ENCODE data around the gene YPEL1. TPM values are rescaled to one million over a fixed set of nuclear protein-coding genes. Genes with fewer than 3 reads are reported as not detected.

The YPEL1 gene
- total RNA-seq, 2 experiments from 2014 or later = 0.99 to 1.2 TPM

DNA sequence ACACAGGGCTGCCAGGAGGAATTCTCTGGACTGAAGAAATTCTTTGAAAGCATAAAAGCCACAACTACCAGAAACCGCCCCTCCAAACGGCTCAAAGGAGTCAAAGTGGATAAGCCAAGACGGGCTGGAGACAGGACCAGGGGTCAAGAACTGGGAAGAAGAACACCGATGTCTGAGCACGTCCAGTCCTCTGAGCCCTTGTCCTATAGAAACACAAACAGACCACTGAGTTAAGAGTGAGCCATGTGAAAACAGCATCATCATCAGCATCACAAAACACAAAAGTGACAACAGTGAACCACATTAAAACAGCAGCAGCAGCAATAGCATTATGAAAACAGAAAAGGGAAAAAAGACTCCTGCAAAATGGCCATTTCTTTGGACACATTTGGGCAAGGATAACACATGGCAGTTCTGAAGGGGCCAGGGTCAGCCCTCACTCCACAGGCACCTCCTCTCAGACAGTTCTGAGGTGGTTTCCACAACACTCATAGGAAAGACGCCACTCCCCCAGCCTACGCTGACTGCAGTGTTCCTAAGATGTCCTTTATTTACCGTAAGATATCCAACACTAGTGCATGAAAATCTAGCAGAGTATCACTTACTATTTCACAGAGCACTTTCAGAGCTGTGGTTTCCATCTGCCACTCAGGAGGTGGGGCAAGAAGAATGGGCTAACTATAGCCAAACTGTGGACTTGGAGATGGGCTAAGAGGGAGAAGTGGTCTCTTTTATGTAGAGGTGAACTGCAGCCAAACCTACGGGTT, 28.6 kb upstream of the YPEL1 start:
- CTCF ChIA-PET = interaction anchor here (0.9 to 1.6 kb wide), 5 partner anchors 38 to 188 kb away, joined by 3 to 5 read pairs (median 3); partner anchors contain the start of gene PPM1F
- DNase-seq = peak; percentile 47

DNA sequence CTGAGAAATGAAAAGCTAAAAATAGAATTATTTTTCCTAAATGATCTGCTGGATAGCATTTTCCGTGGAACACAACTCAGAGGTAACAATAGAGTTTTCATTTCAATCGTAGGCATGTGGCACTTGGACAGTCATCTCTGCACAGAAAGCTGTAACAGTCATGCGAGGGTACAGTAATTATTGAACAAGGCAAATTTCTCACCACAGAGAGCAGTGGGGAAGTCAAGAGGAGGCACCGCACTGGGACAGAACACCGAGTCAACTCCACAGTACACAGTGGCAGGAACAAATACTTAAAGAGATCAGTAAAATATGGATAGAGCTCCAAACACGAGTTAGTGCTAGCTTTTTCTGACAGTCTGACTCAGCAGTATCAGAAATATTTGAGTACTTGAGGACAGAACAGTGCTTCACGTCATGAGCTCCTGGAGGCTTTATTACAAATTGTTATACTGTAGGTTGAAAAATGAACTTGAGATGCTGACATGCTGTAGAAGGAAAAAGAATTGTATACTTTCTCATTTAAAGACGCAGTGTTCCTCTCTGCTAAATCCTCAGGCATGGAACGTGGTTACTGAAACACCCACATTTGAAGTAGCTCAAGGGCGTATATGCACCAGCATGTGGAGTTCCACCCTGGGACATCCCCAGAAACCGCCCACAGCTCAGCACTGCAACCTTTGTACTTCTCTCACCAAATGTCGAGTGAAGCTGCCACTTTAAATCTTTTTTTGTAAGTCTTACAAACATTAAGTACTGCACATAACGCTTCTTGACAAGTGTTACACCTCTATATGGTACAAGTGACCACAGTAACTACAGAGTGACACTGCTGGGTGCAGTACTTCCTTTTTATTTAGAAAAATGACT, 27.4 kb upstream of the YPEL1 start:
- POLR2A ChIA-PET = interaction anchor here (0.7 to 2.5 kb wide), 6 partner anchors 8 to 104 kb away, joined by 3 to 10 read pairs (median 4); partner anchors contain the start of genes MAPK1 and YPEL1
- Mint-ChIP-seq H3K4me3 (no peak overlapping the region), H3K36me3 (ENCODE audit: low read depth) (peaks cover 67% of the 10 kb centered on the region), H3K27ac (peak overlapping the region; percentile 58), H3K4me1 (ENCODE audit: low read depth) (peaks cover 74% of the 10 kb centered on the region), H3K27me3 (no peaks in the 10 kb centered on the region), H3K9me3 (no peaks in the 10 kb centered on the region)
- peak; percentile 80 for DNase-seq
- CTCF ChIA-PET = interaction anchor here (0.8 to 1.6 kb wide), 10 partner anchors 9 to 173 kb away, joined by 3 to 5 read pairs (median 3); no protein-coding TSS in a partner anchor
- intact Hi-C loops (cut with micrococcal nuclease) = loop anchor here (5.0 to 10.0 kb wide), 2 partner anchors 52 to 104 kb away; partner anchors contain the start of gene MAPK1
- TF ChIP-seq, protein P1, sequence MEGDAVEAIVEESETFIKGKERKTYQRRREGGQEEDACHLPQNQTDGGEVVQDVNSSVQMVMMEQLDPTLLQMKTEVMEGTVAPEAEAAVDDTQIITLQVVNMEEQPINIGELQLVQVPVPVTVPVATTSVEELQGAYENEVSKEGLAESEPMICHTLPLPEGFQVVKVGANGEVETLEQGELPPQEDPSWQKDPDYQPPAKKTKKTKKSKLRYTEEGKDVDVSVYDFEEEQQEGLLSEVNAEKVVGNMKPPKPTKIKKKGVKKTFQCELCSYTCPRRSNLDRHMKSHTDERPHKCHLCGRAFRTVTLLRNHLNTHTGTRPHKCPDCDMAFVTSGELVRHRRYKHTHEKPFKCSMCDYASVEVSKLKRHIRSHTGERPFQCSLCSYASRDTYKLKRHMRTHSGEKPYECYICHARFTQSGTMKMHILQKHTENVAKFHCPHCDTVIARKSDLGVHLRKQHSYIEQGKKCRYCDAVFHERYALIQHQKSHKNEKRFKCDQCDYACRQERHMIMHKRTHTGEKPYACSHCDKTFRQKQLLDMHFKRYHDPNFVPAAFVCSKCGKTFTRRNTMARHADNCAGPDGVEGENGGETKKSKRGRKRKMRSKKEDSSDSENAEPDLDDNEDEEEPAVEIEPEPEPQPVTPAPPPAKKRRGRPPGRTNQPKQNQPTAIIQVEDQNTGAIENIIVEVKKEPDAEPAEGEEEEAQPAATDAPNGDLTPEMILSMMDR (IDR thresholded peaks at IDR 0.05) = no peak
- ATAC-seq = peak; percentile 48

More for the DNA sequence above, 28.6 kb upstream of the YPEL1 start:
- H3K4me1 Mint-ChIP-seq (ENCODE audit: low read depth) = peaks cover 80% of the 10 kb centered on the region
- peak overlapping the region; percentile 58 for H3K27ac Mint-ChIP-seq
- intact Hi-C loops (cut with micrococcal nuclease) = loop anchor here (5.0 to 10.0 kb wide), 2 partner anchors 51 to 103 kb away; partner anchors contain the start of gene MAPK1
- TF ChIP-seq, protein P1 (IDR thresholded peaks at IDR 0.05) = no peak
- H3K27me3 Mint-ChIP-seq = no peaks in the 10 kb centered on the region
- H3K4me3 Mint-ChIP-seq = no peak overlapping the region
- H3K9me3 Mint-ChIP-seq = no peaks in the 10 kb centered on the region
- POLR2A ChIA-PET = interaction anchor here (0.6 to 2.0 kb wide), 5 partner anchors 30 to 111 kb away, joined by 3 to 8 read pairs (median 5); partner anchors contain the start of gene MAPK1
- ATAC-seq = no peak
- peaks cover 69% of the 10 kb centered on the region for H3K36me3 Mint-ChIP-seq (ENCODE audit: low read depth)

DNA sequence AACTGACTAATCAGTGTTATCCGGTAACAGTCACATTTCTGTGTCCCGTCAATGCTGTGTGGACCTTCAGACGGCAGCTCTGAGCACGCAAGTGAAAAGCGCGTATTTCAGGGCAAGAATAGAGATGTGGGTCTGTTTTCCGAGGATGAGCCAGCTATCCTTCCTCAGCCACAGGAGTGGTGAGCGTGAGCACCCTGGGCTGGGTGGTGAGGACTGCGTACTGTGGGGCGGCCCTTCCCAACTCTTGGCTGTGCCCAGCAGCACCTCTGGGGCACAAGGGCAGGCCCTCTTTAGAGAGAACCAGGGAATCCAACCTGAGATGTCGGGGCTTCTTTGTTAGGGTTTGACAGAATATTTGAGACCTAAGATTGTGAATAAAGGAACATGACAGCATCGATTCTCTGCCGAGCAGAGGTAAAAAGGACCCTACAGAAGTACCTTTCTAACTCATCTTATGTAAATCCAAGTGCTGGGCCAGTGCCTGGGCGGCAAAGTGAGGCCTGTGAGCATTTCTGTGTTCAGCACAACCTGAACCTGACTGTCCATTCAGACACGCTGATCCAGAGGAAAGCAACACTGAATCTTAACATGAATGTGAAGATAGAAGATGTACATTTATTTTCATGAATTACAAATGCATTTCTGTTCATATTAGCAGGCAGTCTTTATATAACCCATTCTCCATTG, 26.5 kb upstream of the YPEL1 start:
- H3K27me3 Mint-ChIP-seq = no peaks in the 10 kb centered on the region
- no peak overlapping the region for H3K4me3 Mint-ChIP-seq
- intact Hi-C loops (cut with micrococcal nuclease) = loop anchor here (5.0 to 10.0 kb wide), 2 partner anchors 53 to 105 kb away; partner anchors contain the start of gene MAPK1
- DNase-seq = no peak
- H3K36me3 Mint-ChIP-seq (ENCODE audit: low read depth) = peaks cover 64% of the 10 kb centered on the region
- H3K4me1 Mint-ChIP-seq (ENCODE audit: low read depth) = peaks cover 68% of the 10 kb centered on the region
- TF ChIP-seq, protein P1 (IDR thresholded peaks at IDR 0.05) = no peak
- peak overlapping the region; percentile 44 for H3K27ac Mint-ChIP-seq
- no peak for ATAC-seq
- POLR2A ChIA-PET = interaction anchor here (1.2 to 2.5 kb wide), 4 partner anchors 9 to 105 kb away, joined by 3 to 10 read pairs (median 6); partner anchors contain the start of genes MAPK1 and YPEL1
- H3K9me3 Mint-ChIP-seq = no peaks in the 10 kb centered on the region
- CTCF ChIA-PET = interaction anchor here (0.9 to 1.6 kb wide), 8 partner anchors 9 to 176 kb away, joined by 3 to 5 read pairs (median 3); no protein-coding TSS in a partner anchor

DNA sequence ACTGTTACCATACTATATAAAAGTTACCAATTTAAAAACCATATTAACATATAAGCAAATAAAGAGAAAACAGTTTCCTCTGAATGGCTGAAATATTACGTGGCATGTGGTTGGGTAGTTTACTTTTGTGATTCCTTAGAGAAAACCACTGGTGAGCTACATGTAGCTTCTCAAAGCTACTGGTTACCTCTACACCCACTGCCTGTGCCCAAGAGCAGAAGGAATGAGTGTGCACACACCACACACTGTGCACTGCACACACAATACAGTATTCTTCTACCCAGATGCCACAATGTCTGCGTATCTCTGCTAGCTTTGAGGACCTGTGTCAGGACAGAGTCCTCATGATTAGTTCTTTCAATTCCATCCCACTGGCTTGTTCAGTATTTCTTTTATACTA, 25.5 kb upstream of the YPEL1 start:
- DNase-seq = peak; percentile 50
- peak; percentile 18 for ATAC-seq
- no peak overlapping the region for H3K4me3 Mint-ChIP-seq
- H3K36me3 Mint-ChIP-seq (ENCODE audit: low read depth) = peaks cover 58% of the 10 kb centered on the region
- intact Hi-C loops (cut with micrococcal nuclease) = loop anchor here (5.0 to 10.0 kb wide), 2 partner anchors 54 to 106 kb away; partner anchors contain the start of gene MAPK1
- CTCF ChIA-PET = interaction anchor here (0.8 to 1.3 kb wide), 3 partner anchors 17 to 177 kb away, joined by 3 read pairs; no protein-coding TSS in a partner anchor
- no peak overlapping the region for H3K27ac Mint-ChIP-seq
- POLR2A ChIA-PET = interaction anchor here (1.2 to 2.5 kb wide), 2 partner anchors 10 to 25 kb away, joined by 3 to 10 read pairs; partner anchors contain the start of gene YPEL1
- H3K9me3 Mint-ChIP-seq = no peaks in the 10 kb centered on the region
- no peaks in the 10 kb centered on the region for H3K27me3 Mint-ChIP-seq
- H3K4me1 Mint-ChIP-seq (ENCODE audit: low read depth) = peaks cover 58% of the 10 kb centered on the region
- TF ChIP-seq, protein P1 (IDR thresholded peaks at IDR 0.05) = no peak

Measured in activated CD8-positive, alpha-beta T cell treated with anti-CD3 and anti-CD28 coated beads for 36 hours (primary cell).